ENCODE measurements around the gene PEX12. TPM values are rescaled to one million over a fixed set of nuclear protein-coding genes. Genes with fewer than 3 reads are reported as not detected.
"Not testable (repeated sequence)": the region's sequence is repeated elsewhere in the genome, so short reads cannot be mapped to it uniquely, and the experiment has no call there.

PEX12 gene
- total RNA-seq, 1 experiment from 2014 or later, result 6.1 TPM

DNA sequence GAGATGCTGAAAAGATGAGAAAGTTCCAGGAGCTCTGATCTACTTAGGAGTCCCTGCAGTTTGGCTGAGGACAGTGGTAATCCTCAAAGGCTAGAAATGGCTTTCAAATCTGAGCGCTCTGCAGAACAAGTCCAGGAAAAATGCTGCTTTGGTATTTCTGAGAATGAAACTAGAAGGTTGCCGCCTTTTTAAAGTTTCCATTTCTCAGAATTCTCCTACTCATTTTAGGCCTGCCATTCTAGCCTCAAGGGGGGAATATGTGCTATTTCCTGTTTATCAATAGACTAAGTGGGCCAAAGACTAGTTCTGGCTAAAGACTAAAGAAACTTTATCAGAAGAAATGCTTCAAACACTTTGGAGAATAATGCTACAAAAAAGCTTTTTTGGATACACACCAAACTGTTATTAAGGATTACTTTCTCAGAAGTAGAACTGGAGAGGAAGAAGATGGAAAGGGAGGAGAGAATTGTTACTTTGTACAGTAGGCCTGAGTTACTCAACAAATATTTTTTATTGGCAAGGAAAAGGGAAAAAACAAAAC lies 40.7 kb downstream of the PEX12 start, which contains the start of gene SLFN12L:
Gene SLFN12L, minus strand, starts transcription at position 78 of the 541 bp plus-strand sequence. CDS start 15,314 bp downstream, outside the sequence.
- no peak for DNase-seq (ENCODE audit: low spot score)

DNA sequence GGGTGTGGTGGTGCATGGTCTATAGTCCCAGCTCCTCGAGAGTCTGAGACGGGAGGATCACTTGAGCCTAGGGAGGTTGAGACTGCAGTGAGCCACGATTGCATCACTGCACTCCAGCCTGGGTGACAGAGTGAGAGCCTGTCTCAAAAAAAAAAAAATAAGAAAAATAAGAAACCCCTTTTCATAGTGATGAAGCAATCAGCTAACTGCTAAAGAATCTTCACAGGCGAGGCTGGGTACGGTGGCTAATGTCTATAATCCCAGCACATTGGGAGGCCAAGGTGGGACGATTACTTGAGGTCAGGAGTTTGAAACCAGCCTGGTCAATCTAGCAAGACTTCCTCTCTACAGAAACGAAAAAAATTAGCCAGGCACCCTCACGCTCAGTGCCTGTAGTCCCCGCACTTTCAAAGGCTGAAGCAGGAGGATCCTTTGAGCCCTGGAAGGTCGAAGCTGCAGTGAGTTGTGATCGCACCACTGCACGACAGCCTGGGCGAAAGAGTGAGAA lies 41.7 kb downstream of the PEX12 start:
- DNase-seq (ENCODE audit: low spot score), result no peak

DNA sequence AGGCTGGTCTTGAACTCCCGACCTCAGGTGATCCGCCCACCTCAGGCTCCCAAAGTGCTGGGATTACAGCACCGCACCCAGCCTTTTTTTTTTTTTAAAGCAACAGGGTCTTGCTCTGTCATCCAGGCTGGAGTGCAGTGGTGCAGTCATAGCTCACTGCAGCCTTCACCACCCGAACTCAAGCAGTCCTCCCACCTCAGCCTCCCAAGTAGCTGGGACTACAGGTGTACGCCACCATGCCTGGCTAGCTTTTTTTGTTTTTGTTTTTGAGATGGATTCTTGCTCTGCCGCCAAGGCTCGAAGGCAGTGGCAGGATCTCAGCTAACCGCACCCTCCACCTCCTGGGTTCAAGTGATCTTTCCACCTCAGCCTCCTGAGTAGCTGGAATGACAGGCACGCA lies 43.0 kb downstream of the PEX12 start:
- DNase-seq (ENCODE audit: low spot score), result not testable (repeated sequence)

DNA sequence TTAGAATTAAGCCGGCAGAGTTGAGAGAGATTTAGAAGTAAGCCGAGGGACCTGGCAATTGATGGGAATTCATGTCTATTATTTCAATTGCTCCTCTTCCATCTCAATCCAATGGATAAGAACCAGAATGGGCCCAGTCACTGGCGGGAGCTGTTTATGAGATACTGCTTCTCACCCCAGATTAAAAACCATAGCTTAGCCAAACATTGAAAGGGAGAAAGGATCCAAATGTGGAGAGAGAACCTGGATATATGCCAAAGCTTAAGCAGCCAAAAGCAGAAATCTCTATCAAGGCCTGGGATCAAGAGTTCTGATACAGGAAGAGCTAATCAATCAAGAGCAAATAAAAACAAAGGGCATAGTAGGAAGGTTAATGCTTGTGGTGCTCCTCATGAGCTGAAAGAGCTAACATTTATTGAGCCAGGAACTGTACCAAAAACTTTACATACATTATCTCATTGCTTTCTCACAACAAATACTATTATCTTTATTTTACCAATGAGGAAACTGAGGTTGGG lies 43.7 kb downstream of the PEX12 start:
- no peak for DNase-seq (ENCODE audit: low spot score)

DNA sequence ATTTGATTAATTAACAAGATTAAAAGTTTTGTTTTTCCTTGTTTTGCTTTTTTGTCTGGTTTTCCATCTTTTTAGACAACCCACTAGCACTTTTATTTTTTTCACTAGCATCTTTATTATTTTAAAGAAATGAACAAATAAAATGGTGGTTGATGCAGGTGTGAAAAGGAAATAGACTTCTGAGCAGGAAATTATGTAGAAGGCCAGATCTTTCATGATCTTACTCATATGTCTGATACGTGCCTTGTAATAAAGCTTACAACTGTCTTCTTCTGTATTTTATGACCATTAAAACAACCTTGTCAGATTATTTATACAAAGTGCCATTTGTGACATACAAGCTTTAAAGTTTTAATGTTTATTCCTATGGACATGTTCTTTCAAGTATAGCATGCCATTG lies 47.2 kb downstream of the PEX12 start:
- DNase-seq (ENCODE audit: low spot score), result no peak

DNA sequence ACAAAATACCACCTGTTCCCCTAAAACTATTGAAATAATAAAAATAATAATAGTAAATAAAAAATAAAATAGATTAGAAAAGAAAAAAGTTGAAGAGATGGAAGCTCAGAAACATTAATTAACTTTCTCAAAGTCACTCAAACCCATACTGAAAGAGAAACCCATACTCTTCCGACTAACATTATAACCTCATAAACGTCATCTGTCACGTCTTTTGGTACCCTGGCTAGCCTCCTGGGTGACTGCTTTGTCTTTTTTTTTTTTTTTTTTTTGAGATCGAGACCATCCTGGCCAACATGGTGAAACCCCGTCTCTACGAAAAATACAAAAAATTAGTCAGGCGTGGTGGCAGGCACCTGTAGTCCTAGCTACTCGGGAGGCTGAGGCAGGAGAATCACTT lies 48.5 kb downstream of the PEX12 start:
- DNase-seq (ENCODE audit: low spot score), result no peak

DNA sequence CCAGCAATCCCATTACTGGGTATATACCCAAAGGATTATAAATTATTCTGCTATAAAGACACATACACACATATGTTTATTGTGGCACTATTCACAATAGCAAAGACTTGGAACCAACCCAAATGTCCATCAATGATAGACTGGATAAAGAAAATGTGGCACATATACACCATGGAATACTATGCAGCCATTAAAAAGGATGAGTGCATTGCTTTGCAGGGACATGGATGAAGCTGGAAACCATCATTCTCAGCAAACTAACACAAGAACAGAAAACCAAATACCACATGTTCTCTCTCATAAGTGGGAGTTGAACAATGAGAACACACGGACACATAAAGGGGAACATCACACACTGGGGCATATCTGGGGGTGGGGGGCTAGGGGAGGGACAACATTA lies 49.0 kb downstream of the PEX12 start:
- DNase-seq (ENCODE audit: low spot score), result not testable (repeated sequence)

Small RNAs within 50 kb of the gene (small RNA-seq; reads per million reads assigned to genes)
- gene AC004134.1 (not detected), gene AC015911.1 (not detected), gene SNORD7 (106 reads per million, percentile 97 among the genes with 10 or more reads in this experiment)

Other genes starting within 250 kb of the PEX12 start
- gene SLFN11, start 204.9 kb downstream of the PEX12 start, total RNA-seq (2014; rRNA removed; shearing (Covaris generic)), result not detected in 2 replicates
- gene SLFN12, start 146.1 kb downstream of the PEX12 start, total RNA-seq (2014; rRNA removed; shearing (Covaris generic)), result not detected in 2 replicates
- gene SLFN13, start 129.8 kb downstream of the PEX12 start, total RNA-seq (2014; rRNA removed; shearing (Covaris generic)), result not detected in 2 replicates
- not detected in 2 replicates for gene SLFN12L, start 40.9 kb downstream of the PEX12 start, total RNA-seq (2014; rRNA removed; shearing (Covaris generic))
- gene SLFN14, start 17.8 kb downstream of the PEX12 start, total RNA-seq (2014; rRNA removed; shearing (Covaris generic)), result not detected in 2 replicates
- 65.0 and 65.8 TPM in 2 replicates for gene AP2B1, start 8.8 kb upstream of the PEX12 start, total RNA-seq (2014; rRNA removed; shearing (Covaris generic))
- 6.4 and 7.5 TPM in 2 replicates for gene RASL10B, start 153.1 kb upstream of the PEX12 start, total RNA-seq (2014; rRNA removed; shearing (Covaris generic))
- 0.52 and 0.56 TPM in 2 replicates for gene GAS2L2, start 174.7 kb upstream of the PEX12 start, total RNA-seq (2014; rRNA removed; shearing (Covaris generic))
- not detected in 2 replicates for gene C17orf50, start 182.3 kb upstream of the PEX12 start, total RNA-seq (2014; rRNA removed; shearing (Covaris generic))
- gene MMP28, start 217.1 kb upstream of the PEX12 start, total RNA-seq (2014; rRNA removed; shearing (Covaris generic)), result 0.18 and 0.25 TPM in 2 replicates
- 83.7 and 99.8 TPM in 2 replicates for gene TAF15, start 230.9 kb upstream of the PEX12 start, total RNA-seq (2014; rRNA removed; shearing (Covaris generic))

All from HT-29 (cell line).